H1 (cell line): Measurements from ENCODE around the gene OR8A1. TPM values are rescaled to one million over a fixed set of nuclear protein-coding genes. Genes with fewer than 3 reads are reported as not detected.

Experiments used
- BRCA1 ChIP-seq: IDR thresholded peaks from 2 replicates; pipeline ENCODE4 v1.6.1; 2012; ENCODE audit warnings: low read depth, low read length, improper control_type of control experiment
- EZH2 ChIP-seq: fragments of 200-600 bp; sonication (generic); IDR thresholded peaks from 2 replicates; pipeline ENCODE4 v1.7.1; 2012; ENCODE audit warnings: low read depth, mild to moderate bottlenecking, moderate library complexity, low read length, inconsistent platforms; ENCODE audit not compliant: severe bottlenecking
- POU5F1 ChIP-seq: IDR thresholded peaks from 2 replicates; pipeline ENCODE4 v1.6.1; 2011; ENCODE audit warnings: low read depth, mild to moderate bottlenecking, low read length, moderate library complexity
- ZNF274 ChIP-seq: IDR thresholded peaks from 2 replicates; pipeline ENCODE4 v1.7.0; 2012; ENCODE audit warnings: low read length, borderline replicate concordance; ENCODE audit errors: extremely low read depth
- polyA plus RNA-seq, 7 experiments: library from polyadenylated mRNA; depleted of rRNA in 3 of 7; stranded (reverse) in 5 of 7; unstranded in 2 of 7; fragments of >200 nt in 5 of 7; fragments of 200-250 nt in 2 of 7; gene quantifications; 1 replicate in 5 of 7; 2 replicates in 1 of 7; 4 replicates in 1 of 7; pipeline versions ENCODE4 v1.2.1 to v1.2.3, GENCODE V29; 2011 to 2013; ENCODE audit warnings: missing spikeins in 2 of 7, mixed read lengths in 2 of 7
- total RNA-seq: library from RNA; stranded (reverse); fragmentation: NEBNext Ultra II Directional; extraction: Animal tissue kit (Norgen Biotek cat#: 25700); gene quantifications from 2 replicates; pipeline ENCODE4 v1.2.1, GENCODE V29; 2021

The OR8A1 gene
- total and polyA plus RNA-seq, 2 of the 8 experiments (the other 6 are each of a cell fraction or from before 2014, with no cell fraction given): not detected

- TF ChIP-seq ZNF274: no peak
- TF ChIP-seq POU5F1: no peak
- no peak for TF ChIP-seq EZH2
- no peak for TF ChIP-seq BRCA1
- TF ChIP-seq, all 59 proteins: peak for 0
Observed at GRCh38 chr11:124570160-124570559, 363 bp downstream of the OR8A1 start (continued).
